A549 (cell line): ENCODE data around the gene ASNS. TPM values are rescaled to one million over a fixed set of nuclear protein-coding genes. Genes with fewer than 3 reads are reported as not detected.

Experiments used
- ATAC-seq, 2 experiments: fragments of 200-7000 bp in 1 of 2; fragments of >200 bp in 1 of 2; cut with Nextera tagmentation in 1 of 2; cut with Tn5 transposase in 1 of 2; 3 replicates each; pipeline versions ENCODE4 v1.8.0 to v1.9.1; 2018 to 2020; ENCODE audit warnings: mild to moderate bottlenecking in 1 of 2, moderate library complexity in 1 of 2
- CTCF ChIA-PET: fragments of 300-600 bp; sonication (Branson Sonifier 250); formaldehyde crosslinking; extraction: SDS; loops from one replicate; lab custom pipeline; 2021; ENCODE audit warnings: antibody characterized with exemption, inconsistent platforms; lab: Yijun Ruan, JAX
- POLR2A ChIA-PET: fragments of 350-600 bp; formaldehyde crosslinking; extraction: SDS; loops from one replicate; lab custom pipeline; 2021; ENCODE audit warnings: antibody characterized with exemption, inconsistent platforms; lab: Yijun Ruan, JAX
- DNase-seq, 2 experiments: peaks; one replicate each; pipeline versions ENCODE4 v3.0.0 to v3.0.0-alpha.2; 2011 to 2016; ENCODE audit warnings: low read depth in 1 of 2, low spot score in 1 of 2
- FAIRE-seq: peaks from 2 replicates; lab custom pipeline; 2011; peaks lifted over from hg19 to GRCh38; lab: Jason Lieb, UNC
- H3K27ac ChIP-seq, 2 experiments: fragments of >200 bp; sonication (Bioruptor Twin); formaldehyde crosslinking; 3 replicates each; pipeline ENCODE4 v1.5.1; 2016 to 2017
- H3K4me1 ChIP-seq: fragments of >200 bp; sonication (Bioruptor Twin); formaldehyde crosslinking; 3 replicates; pipeline ENCODE4 v1.6.1; 2016
- H3K4me2 ChIP-seq: fragments of >200 bp; sonication (Bioruptor Twin); formaldehyde crosslinking; 3 replicates; pipeline ENCODE4 v1.6.1; 2016
- H3K4me3 ChIP-seq: fragments of >200 bp; sonication (Bioruptor Twin); formaldehyde crosslinking; 3 replicates; pipeline ENCODE4 v1.5.1; 2016
- H3K9me3 ChIP-seq: fragments of >200 bp; sonication (Bioruptor Twin); formaldehyde crosslinking; 3 replicates; pipeline ENCODE4 v1.6.1; 2016
- ATOH8 ChIP-seq: fragments of 250-450 bp; sonication (Bioruptor Pico); IDR thresholded peaks from 2 replicates; pipeline ENCODE4 v1.5.0; 2020; ENCODE audit warnings: low read depth, mild to moderate bottlenecking, moderate library complexity
- BHLHE40 ChIP-seq: IDR thresholded peaks from 2 replicates; pipeline ENCODE4 v1.6.1; 2012; ENCODE audit warnings: low read depth, low read length, inconsistent platforms
- CEBPB ChIP-seq, 2 experiments: fragments of >200 bp in 1 of 2; sonication (Bioruptor Twin) in 1 of 2; formaldehyde crosslinking in 1 of 2; IDR thresholded peaks; 2 replicates each; pipeline ENCODE4 v1.6.1; 2012 to 2016
- CHD2 ChIP-seq: fragments of 150-350 bp; IDR thresholded peaks from 2 replicates; pipeline ENCODE4 v1.6.1; 2014; ENCODE audit warnings: low read length; ENCODE audit not compliant: partially characterized antibody
- CHD4 ChIP-seq: fragments of 200-600 bp; sonication (generic); IDR thresholded peaks from 2 replicates; pipeline ENCODE4 v1.6.1; 2016; ENCODE audit warnings: antibody characterized with exemption, mild to moderate bottlenecking, borderline replicate concordance
- EHF ChIP-seq: fragments of 250-450 bp; sonication (Bioruptor Pico); IDR thresholded peaks from 2 replicates; pipeline ENCODE4 v1.5.0; 2020; ENCODE audit warnings: mild to moderate bottlenecking
- EHMT2 ChIP-seq: fragments of 200-600 bp; sonication (generic); IDR thresholded peaks from 2 replicates; pipeline ENCODE4 v1.6.1; 2016; ENCODE audit warnings: antibody characterized with exemption, low read depth, mild to moderate bottlenecking, moderate library complexity
- ESRRA ChIP-seq: fragments of 150-350 bp; IDR thresholded peaks from 2 replicates; pipeline ENCODE4 v1.6.1; 2014; ENCODE audit warnings: mild to moderate bottlenecking, low read length, borderline replicate concordance
- GATA3 ChIP-seq: IDR thresholded peaks from 2 replicates; pipeline ENCODE4 v1.6.1; 2012; ENCODE audit warnings: borderline replicate concordance
- HDAC2 ChIP-seq: fragments of 200-600 bp; sonication (generic); IDR thresholded peaks from 2 replicates; pipeline ENCODE4 v1.6.1; 2016
- HES2 ChIP-seq: fragments of >200 bp; sonication (Bioruptor Twin); formaldehyde crosslinking; IDR thresholded peaks from 2 replicates; pipeline ENCODE4 v1.6.1; 2016
- HEYL ChIP-seq: fragments of 250-450 bp; sonication (Bioruptor Pico); IDR thresholded peaks from 2 replicates; pipeline ENCODE4 v1.8.0; 2021; ENCODE audit warnings: mild to moderate bottlenecking, moderate library complexity
- HOXB5 ChIP-seq: fragments of 250-450 bp; sonication (Bioruptor Pico); IDR thresholded peaks from 2 replicates; pipeline ENCODE4 v1.5.0; 2020; ENCODE audit warnings: mild to moderate bottlenecking, moderate library complexity
- MAFK ChIP-seq: fragments of 450-650 bp; IDR thresholded peaks from 2 replicates; pipeline ENCODE4 v1.6.1; 2014; ENCODE audit not compliant: partially characterized antibody
- MAX ChIP-seq: IDR thresholded peaks from 2 replicates; pipeline ENCODE4 v1.6.1; 2012
- NR3C1 ChIP-seq: fragments of >200 bp; sonication (Bioruptor Twin); formaldehyde crosslinking; IDR thresholded peaks from 3 replicates; pipeline ENCODE4 v1.6.1; 2017
- PHF8 ChIP-seq: fragments of 200-600 bp; sonication (generic); IDR thresholded peaks from 2 replicates; pipeline ENCODE4 v1.6.1; 2016; ENCODE audit warnings: low read depth, mild to moderate bottlenecking, antibody characterized with exemption, moderate library complexity, borderline replicate concordance
- POLR2AphosphoS2 ChIP-seq: conservative IDR thresholded peaks from 2 replicates; pipeline ENCODE4 v1.6.1; 2012; ENCODE audit warnings: low read length, improper control_type of control experiment, inconsistent platforms
- RAD21 ChIP-seq, 2 experiments: fragments of >200 bp in 1 of 2; sonication (Bioruptor Twin) in 1 of 2; formaldehyde crosslinking in 1 of 2; IDR thresholded peaks in 1 of 2; conservative IDR thresholded peaks in 1 of 2; 2 replicates in 1 of 2; 3 replicates in 1 of 2; pipeline ENCODE4 v1.6.1; 2012 to 2018; ENCODE audit warnings: inconsistent platforms in 1 of 2
- RCOR1 ChIP-seq: fragments of 150-350 bp; IDR thresholded peaks from 2 replicates; pipeline ENCODE4 v1.6.1; 2014; ENCODE audit warnings: antibody characterized with exemption, low read length, low read depth
- RFX5 ChIP-seq: fragments of 450-650 bp; IDR thresholded peaks from 2 replicates; pipeline ENCODE4 v1.7.1; 2014; ENCODE audit warnings: antibody characterized with exemption, mild to moderate bottlenecking, moderate library complexity
- RNF2 ChIP-seq: fragments of 200-600 bp; sonication (generic); IDR thresholded peaks from 2 replicates; pipeline ENCODE4 v1.6.1; 2016; ENCODE audit warnings: low read depth, mild to moderate bottlenecking, antibody characterized with exemption, moderate library complexity, borderline replicate concordance
- SMC3 ChIP-seq: fragments of >200 bp; sonication (Bioruptor Twin); formaldehyde crosslinking; IDR thresholded peaks from 3 replicates; pipeline ENCODE4 v1.6.1; 2018; ENCODE audit warnings: inconsistent platforms
- ZC3H11A ChIP-seq: fragments of 450-650 bp; IDR thresholded peaks from 2 replicates; pipeline ENCODE4 v1.6.1; 2014; ENCODE audit warnings: antibody characterized with exemption, mild to moderate bottlenecking
- ZFP36 ChIP-seq: fragments of 450-650 bp; IDR thresholded peaks from 2 replicates; pipeline ENCODE4 v1.6.1; 2014; ENCODE audit warnings: borderline replicate concordance; ENCODE audit not compliant: partially characterized antibody
- WGBS: methylation state at CpG from one replicate; pipeline ENCODE4 v1.1.6; 2017; ENCODE audit errors: missing lambda C conversion rate; 5-methylcytosine and 5-hydroxymethylcytosine counted together
- polyA plus RNA-seq, 4 experiments: library from polyadenylated mRNA; depleted of rRNA in 3 of 4; stranded (reverse); fragments of >200 nt; fragmentation: RNase III in 1 of 4; extraction: RNeasy Plus Mini Kit Qiagen cat#74134 plus additional on column Dnase treatment in 1 of 4; gene quantifications; 2 replicates in 3 of 4; 3 replicates in 1 of 4; pipeline ENCODE4 v1.2.3, GENCODE V29; 2011 to 2017
- TF ChIP-seq, protein P1 (sequence below): IDR thresholded peaks from 2 replicates; pipeline ENCODE4 v1.6.1; 2012; ENCODE audit warnings: low read depth, borderline replicate concordance
- TF ChIP-seq, protein P2 (sequence below): IDR thresholded peaks from 2 replicates; pipeline ENCODE4 v1.6.1; 2012
- TF ChIP-seq, protein P3 (sequence below): fragments of 150-350 bp; IDR thresholded peaks from 2 replicates; pipeline ENCODE4 v1.6.1; 2014; ENCODE audit warnings: low read depth, mild to moderate bottlenecking, low read length

ASNS gene
- polyA plus RNA-seq, 2 of the 4 experiments (the other 2 are of a cell fraction): 55.9 to 98.7 TPM

- TF ChIP-seq, protein P1, sequence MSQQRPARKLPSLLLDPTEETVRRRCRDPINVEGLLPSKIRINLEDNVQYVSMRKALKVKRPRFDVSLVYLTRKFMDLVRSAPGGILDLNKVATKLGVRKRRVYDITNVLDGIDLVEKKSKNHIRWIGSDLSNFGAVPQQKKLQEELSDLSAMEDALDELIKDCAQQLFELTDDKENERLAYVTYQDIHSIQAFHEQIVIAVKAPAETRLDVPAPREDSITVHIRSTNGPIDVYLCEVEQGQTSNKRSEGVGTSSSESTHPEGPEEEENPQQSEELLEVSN: no peak
Measured at GRCh38 chr7:97865104-97865503, 7.1 kb downstream of the ASNS start (continued).

GRCh38 chr7:97859606-97860204, 12.5 kb downstream of the ASNS start:
- WGBS: 87% methylated on average over 4 of the region's 4 CpGs
- DNase-seq (no peak), ATAC-seq (no peak), FAIRE-seq (no peak)
- TF ChIP-seq EHMT2 (no peak), RCOR1 (no peak), NR3C1 (no peak), HES2 (no peak), ZC3H11A (no peak), SMC3 (no peak), RAD21 (conservative IDR thresholded peaks at IDR 0.05 in 1 of 2, IDR thresholded peaks at IDR 0.05 in 1 of 2) (no peak), ZFP36 (no peak), POLR2AphosphoS2 (no peak), RFX5 (no peak), PHF8 (no peak), EHF (CRISPR knock-in tag) (no peak), CEBPB (IDR thresholded peaks at IDR 0.05) (no peak), BHLHE40 (no peak), CHD2 (no peak)
- TF ChIP-seq, protein P2, sequence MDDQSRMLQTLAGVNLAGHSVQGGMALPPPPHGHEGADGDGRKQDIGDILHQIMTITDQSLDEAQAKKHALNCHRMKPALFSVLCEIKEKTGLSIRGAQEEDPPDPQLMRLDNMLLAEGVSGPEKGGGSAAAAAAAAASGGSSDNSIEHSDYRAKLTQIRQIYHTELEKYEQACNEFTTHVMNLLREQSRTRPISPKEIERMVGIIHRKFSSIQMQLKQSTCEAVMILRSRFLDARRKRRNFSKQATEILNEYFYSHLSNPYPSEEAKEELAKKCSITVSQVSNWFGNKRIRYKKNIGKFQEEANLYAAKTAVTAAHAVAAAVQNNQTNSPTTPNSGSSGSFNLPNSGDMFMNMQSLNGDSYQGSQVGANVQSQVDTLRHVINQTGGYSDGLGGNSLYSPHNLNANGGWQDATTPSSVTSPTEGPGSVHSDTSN: no peak
- TF ChIP-seq, protein P3, sequence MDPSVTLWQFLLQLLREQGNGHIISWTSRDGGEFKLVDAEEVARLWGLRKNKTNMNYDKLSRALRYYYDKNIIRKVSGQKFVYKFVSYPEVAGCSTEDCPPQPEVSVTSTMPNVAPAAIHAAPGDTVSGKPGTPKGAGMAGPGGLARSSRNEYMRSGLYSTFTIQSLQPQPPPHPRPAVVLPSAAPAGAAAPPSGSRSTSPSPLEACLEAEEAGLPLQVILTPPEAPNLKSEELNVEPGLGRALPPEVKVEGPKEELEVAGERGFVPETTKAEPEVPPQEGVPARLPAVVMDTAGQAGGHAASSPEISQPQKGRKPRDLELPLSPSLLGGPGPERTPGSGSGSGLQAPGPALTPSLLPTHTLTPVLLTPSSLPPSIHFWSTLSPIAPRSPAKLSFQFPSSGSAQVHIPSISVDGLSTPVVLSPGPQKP: no peak
- Histone ChIP-seq H3K4me1 (no peaks in the 10 kb centered on the region), H3K4me2 (no peak overlapping the region), H3K27ac (no peak overlapping the region), H3K9me3 (no peaks in the 10 kb centered on the region), H3K4me3 (no peak overlapping the region)
- POLR2A ChIA-PET: no interaction called here
- CTCF ChIA-PET: no interaction called here

GRCh38 chr7:97858221-97858620, 14.0 kb downstream of the ASNS start:
- POLR2A ChIA-PET: interaction anchor here (0.7 kb wide), 1 partner anchor 14 kb away, joined by 5 read pairs; the partner anchor contains the start of gene ASNS
- H3K4me3 ChIP-seq: no peak overlapping the region
- no peaks in the 10 kb centered on the region for H3K9me3 ChIP-seq
- no peak for TF ChIP-seq RFX5
- TF ChIP-seq RAD21 (conservative IDR thresholded peaks at IDR 0.05 in 1 of 2, IDR thresholded peaks at IDR 0.05 in 1 of 2): no peak
- TF ChIP-seq, protein P1: no peak
- TF ChIP-seq CHD4: no peak
- no peak for TF ChIP-seq RNF2
- TF ChIP-seq HEYL (CRISPR knock-in tag): no peak
- no peak for TF ChIP-seq MAX
- TF ChIP-seq ESRRA: no peak
- TF ChIP-seq HDAC2: no peak
- TF ChIP-seq MAFK: no peak
- no peak for TF ChIP-seq CEBPB (IDR thresholded peaks at IDR 0.05)
- no peak for TF ChIP-seq GATA3
- TF ChIP-seq HOXB5 (CRISPR knock-in tag): no peak
- TF ChIP-seq ATOH8: no peak
- H3K4me1 ChIP-seq: no peaks in the 10 kb centered on the region
- H3K4me2 ChIP-seq: no peak overlapping the region
- ATAC-seq (no peak), DNase-seq (no peak), FAIRE-seq (no peak)
- CTCF ChIA-PET: interaction anchor here (3.0 kb wide), 1 partner anchor 12 kb away, joined by 12 read pairs; no protein-coding TSS in a partner anchor
- 89% methylated on average over 2 of the region's 2 CpGs for WGBS
- H3K27ac ChIP-seq: no peak overlapping the region
